H1 (cell line): Measurements from ENCODE around the gene TBC1D9B. TPM values are rescaled to one million over a fixed set of nuclear protein-coding genes. Genes with fewer than 3 reads are reported as not detected.

ENCODE experiments used
- BACH1 ChIP-seq: IDR thresholded peaks from 2 replicates; pipeline ENCODE4 v1.6.1; 2012; ENCODE audit warnings: low read length, improper control_type of control experiment
- CBX5 ChIP-seq: fragments of 300-800, 300-1000 bp; sonication (generic); IDR thresholded peaks from 2 replicates; pipeline ENCODE4 v1.7.1; 2016; ENCODE audit warnings: antibody characterized with exemption, low read length, low read depth
- CEBPB ChIP-seq: IDR thresholded peaks from 2 replicates; pipeline ENCODE4 v1.6.1; 2012; ENCODE audit warnings: low read depth, low read length
- MAFK ChIP-seq: IDR thresholded peaks from 2 replicates; pipeline ENCODE4 v1.6.1; 2012; ENCODE audit warnings: low read depth, mild to moderate bottlenecking, improper control_type of control experiment, low read length
- PHF8 ChIP-seq: fragments of 200-600 bp; sonication (generic); conservative IDR thresholded peaks from 2 replicates; pipeline ENCODE4 v1.7.1; 2012; ENCODE audit warnings: low read depth, mild to moderate bottlenecking, inconsistent platforms, low read length, moderate library complexity
- RAD21 ChIP-seq, 2 experiments: IDR thresholded peaks in 1 of 2; conservative IDR thresholded peaks in 1 of 2; 2 replicates each; pipeline ENCODE4 v1.6.1; 2011; ENCODE audit warnings: low read depth in 2 of 2, low read length in 2 of 2, improper control_type of control experiment in 1 of 2, inconsistent platforms in 1 of 2, mild to moderate bottlenecking in 1 of 2, moderate library complexity in 1 of 2
- USF2 ChIP-seq: IDR thresholded peaks from 2 replicates; pipeline ENCODE4 v1.6.1; 2011; ENCODE audit warnings: low read length, improper control_type of control experiment
- polyA plus RNA-seq, 7 experiments: library from polyadenylated mRNA; depleted of rRNA in 3 of 7; stranded (reverse) in 5 of 7; unstranded in 2 of 7; fragments of >200 nt in 5 of 7; fragments of 200-250 nt in 2 of 7; gene quantifications; 1 replicate in 5 of 7; 2 replicates in 1 of 7; 4 replicates in 1 of 7; pipeline versions ENCODE4 v1.2.1 to v1.2.3, GENCODE V29; 2011 to 2013; ENCODE audit warnings: missing spikeins in 2 of 7, mixed read lengths in 2 of 7
- total RNA-seq: library from RNA; stranded (reverse); fragmentation: NEBNext Ultra II Directional; extraction: Animal tissue kit (Norgen Biotek cat#: 25700); gene quantifications from 2 replicates; pipeline ENCODE4 v1.2.1, GENCODE V29; 2021

TBC1D9B gene
- total and polyA plus RNA-seq, 2 of the 8 experiments (the other 6 are each of a cell fraction or from before 2014, with no cell fraction given), result 33.6 to 57.1 TPM

- TF ChIP-seq PHF8 (no peak), BACH1 (no peak), RAD21 (IDR thresholded peaks at IDR 0.05 in 1 of 2, conservative IDR thresholded peaks at IDR 0.05 in 1 of 2; ENCODE audit: low read depth in 2 of 2, low read length in 2 of 2) (no peak), USF2 (no peak), CBX5 (no peak), MAFK (no peak), CEBPB (no peak)
- TF ChIP-seq, all 59 proteins: peak for 0
Measured at GRCh38 chr5:179918742-179919486, 11.2 kb upstream of the TBC1D9B start (continued).
